Mesothelial cell of epicardium (in vitro differentiated cells): ENCODE measurements around the gene ZCCHC14. TPM values are rescaled to one million over a fixed set of nuclear protein-coding genes. Genes with fewer than 3 reads are reported as not detected.

ENCODE experiments used
- DNase-seq, 2 experiments: peaks; one replicate each; pipeline ENCODE4 v3.0.0; 2021; ENCODE audit warnings: low spot score in 2 of 2; ENCODE audit not compliant: unreplicated experiment in 2 of 2
- H3K27ac Mint-ChIP-seq: 2 replicates; pipeline ENCODE4 v1.8.0; 2021; ENCODE audit warnings: mixed read lengths
- H3K27me3 Mint-ChIP-seq: 2 replicates; pipeline ENCODE4 v1.8.0; 2021; ENCODE audit warnings: low read depth, mixed read lengths
- H3K36me3 Mint-ChIP-seq: 2 replicates; pipeline ENCODE4 v1.8.0; 2021; ENCODE audit warnings: mixed read lengths
- H3K4me1 Mint-ChIP-seq: 2 replicates; pipeline ENCODE4 v1.8.0; 2021; ENCODE audit warnings: mixed read lengths
- H3K4me3 Mint-ChIP-seq: 2 replicates; pipeline ENCODE4 v1.8.0; 2021; ENCODE audit warnings: mild to moderate bottlenecking, moderate library complexity, mixed read lengths
- H3K9me3 Mint-ChIP-seq: 2 replicates; pipeline ENCODE4 v1.8.0; 2021; ENCODE audit warnings: mixed read lengths
- total RNA-seq: library from RNA; stranded (reverse); gene quantifications from 3 replicates; pipeline ENCODE4 v1.2.1, GENCODE V29; 2021
- TF ChIP-seq, protein P1 (sequence below): fragments of 200-600 bp; sonication (generic); IDR thresholded peaks from one replicate; pipeline ENCODE4 v1.5.0; 2021; ENCODE audit warnings: antibody characterized with exemption; ENCODE audit not compliant: unreplicated experiment

ZCCHC14 gene
- total RNA-seq, 1 donor from 2014 or later = 37.3 TPM

GRCh38 chr16:87424266-87424665 lies 68.6 kb downstream of the ZCCHC14 start:
- Mint-ChIP-seq H3K4me1 (peaks cover 5% of the 10 kb centered on the region), H3K36me3 (peaks cover 31% of the 10 kb centered on the region), H3K27me3 (no peaks in the 10 kb centered on the region), H3K27ac (no peak overlapping the region), H3K9me3 (peaks cover 4% of the 10 kb centered on the region), H3K4me3 (no peak overlapping the region)
- TF ChIP-seq, protein P1, sequence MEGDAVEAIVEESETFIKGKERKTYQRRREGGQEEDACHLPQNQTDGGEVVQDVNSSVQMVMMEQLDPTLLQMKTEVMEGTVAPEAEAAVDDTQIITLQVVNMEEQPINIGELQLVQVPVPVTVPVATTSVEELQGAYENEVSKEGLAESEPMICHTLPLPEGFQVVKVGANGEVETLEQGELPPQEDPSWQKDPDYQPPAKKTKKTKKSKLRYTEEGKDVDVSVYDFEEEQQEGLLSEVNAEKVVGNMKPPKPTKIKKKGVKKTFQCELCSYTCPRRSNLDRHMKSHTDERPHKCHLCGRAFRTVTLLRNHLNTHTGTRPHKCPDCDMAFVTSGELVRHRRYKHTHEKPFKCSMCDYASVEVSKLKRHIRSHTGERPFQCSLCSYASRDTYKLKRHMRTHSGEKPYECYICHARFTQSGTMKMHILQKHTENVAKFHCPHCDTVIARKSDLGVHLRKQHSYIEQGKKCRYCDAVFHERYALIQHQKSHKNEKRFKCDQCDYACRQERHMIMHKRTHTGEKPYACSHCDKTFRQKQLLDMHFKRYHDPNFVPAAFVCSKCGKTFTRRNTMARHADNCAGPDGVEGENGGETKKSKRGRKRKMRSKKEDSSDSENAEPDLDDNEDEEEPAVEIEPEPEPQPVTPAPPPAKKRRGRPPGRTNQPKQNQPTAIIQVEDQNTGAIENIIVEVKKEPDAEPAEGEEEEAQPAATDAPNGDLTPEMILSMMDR = no peak
- DNase-seq = no peak

DNA sequence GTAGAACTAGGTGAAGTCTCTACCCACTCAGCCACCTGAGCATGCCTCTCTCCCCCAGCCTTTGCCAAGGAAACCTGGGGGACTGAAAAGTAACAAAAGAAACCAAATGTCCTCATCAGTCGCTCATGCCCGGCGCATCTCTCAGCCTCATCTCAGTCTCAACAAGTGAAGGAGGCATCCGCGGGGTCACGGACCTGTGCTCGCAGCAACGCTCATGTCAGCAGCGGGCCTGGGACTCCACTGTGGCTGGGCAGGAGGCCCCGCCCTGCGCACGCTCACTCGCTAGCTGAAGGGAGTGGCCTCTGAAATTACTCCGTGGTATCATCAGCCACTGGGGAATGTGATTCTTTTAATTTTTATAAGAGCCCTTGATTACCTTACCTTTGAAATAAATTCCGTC lies 69.4 kb downstream of the ZCCHC14 start:
- H3K36me3 Mint-ChIP-seq = peaks cover 31% of the 10 kb centered on the region
- H3K4me3 Mint-ChIP-seq = no peak overlapping the region

DNA sequence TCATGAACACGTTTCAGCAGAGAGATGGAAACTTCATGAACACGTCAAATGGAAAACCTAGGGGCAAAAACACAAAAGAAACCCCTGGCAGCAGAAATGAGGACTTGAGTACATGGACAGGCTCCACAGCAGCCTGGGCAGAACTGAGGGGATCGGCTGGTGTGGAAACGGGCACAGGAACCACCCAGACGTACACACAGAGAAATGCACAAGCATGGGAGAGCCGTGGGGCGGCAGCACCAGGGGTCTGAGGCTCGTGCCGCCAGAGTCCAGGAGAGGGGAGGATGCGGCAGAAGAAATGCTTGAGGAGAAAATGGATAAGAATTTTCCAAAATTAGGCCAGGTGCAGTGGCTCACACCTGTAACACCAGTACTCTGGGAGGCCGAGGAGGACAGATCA lies 70.7 kb downstream of the ZCCHC14 start:
- no peak for DNase-seq
- TF ChIP-seq, protein P1 = no peak
- Mint-ChIP-seq H3K27me3 (no peaks in the 10 kb centered on the region), H3K27ac (no peak overlapping the region), H3K9me3 (peaks cover 4% of the 10 kb centered on the region), H3K4me1 (peaks cover 5% of the 10 kb centered on the region), H3K36me3 (peaks cover 31% of the 10 kb centered on the region), H3K4me3 (no peak overlapping the region)

More for the DNA sequence above, 69.4 kb downstream of the ZCCHC14 start:
- peaks cover 5% of the 10 kb centered on the region for H3K4me1 Mint-ChIP-seq
- no peaks in the 10 kb centered on the region for H3K27me3 Mint-ChIP-seq
- H3K27ac Mint-ChIP-seq = no peak overlapping the region
- H3K9me3 Mint-ChIP-seq = peaks cover 4% of the 10 kb centered on the region
- no peak for DNase-seq
- TF ChIP-seq, protein P1 = no peak

- H3K27ac Mint-ChIP-seq = no peak overlapping the region
- DNase-seq = no peak
- no peaks in the 10 kb centered on the region for H3K27me3 Mint-ChIP-seq
- TF ChIP-seq, protein P1 = no peak
- no peak overlapping the region for H3K4me3 Mint-ChIP-seq
- H3K4me1 Mint-ChIP-seq = peaks cover 5% of the 10 kb centered on the region
- H3K9me3 Mint-ChIP-seq = peaks cover 4% of the 10 kb centered on the region
- peaks cover 33% of the 10 kb centered on the region for H3K36me3 Mint-ChIP-seq
Measured at GRCh38 chr16:87421003-87421912, 71.6 kb downstream of the ZCCHC14 start.

DNA sequence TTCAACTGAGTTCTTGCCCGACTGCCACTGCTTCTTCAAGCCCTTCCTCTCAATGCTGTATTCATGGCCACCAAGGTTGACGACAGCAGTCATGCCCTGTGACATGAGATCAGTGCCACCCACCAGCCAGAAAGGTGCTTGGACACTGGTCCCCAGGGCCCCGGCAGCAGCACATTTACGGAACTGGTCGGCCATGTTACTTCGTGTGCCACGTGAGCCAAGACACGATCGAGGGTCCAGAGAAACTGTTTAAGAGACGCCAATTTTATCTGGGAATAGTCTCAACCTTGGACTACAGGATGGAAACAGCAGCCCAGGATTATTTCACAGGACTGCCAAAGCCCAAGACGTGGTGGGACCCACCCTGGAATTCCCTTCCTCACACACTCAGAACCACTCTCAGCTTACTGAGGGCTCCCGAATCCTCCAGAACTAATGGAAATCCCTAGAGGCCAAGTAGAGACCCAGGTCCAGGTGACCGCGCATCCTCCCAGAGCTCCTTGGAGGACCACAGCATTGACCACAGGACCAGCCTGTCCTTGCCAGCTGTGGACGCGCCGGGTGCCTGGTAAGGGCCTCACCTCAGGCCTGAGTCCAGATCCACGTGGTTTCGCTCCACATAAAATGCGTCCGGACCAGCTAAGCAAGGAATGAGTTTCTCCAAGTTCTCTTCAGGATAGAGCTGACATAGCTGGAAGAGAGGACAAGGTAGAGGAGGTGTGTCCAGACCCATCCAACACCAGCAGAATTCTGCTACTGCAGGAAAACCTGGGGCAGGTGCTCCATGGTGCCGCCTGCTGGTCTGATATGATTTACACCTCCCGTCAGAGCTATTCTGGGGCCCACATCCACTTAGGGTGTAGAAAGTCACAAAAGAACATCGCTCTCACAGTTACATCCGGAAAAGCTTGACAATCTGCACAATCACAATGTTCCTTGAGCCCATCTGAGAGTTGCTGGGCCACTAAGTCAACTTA lies 72.5 kb downstream of the ZCCHC14 start:
- Mint-ChIP-seq H3K36me3 (peaks cover 35% of the 10 kb centered on the region), H3K27me3 (no peaks in the 10 kb centered on the region), H3K9me3 (peaks cover 4% of the 10 kb centered on the region), H3K4me1 (no peaks in the 10 kb centered on the region), H3K4me3 (no peak overlapping the region), H3K27ac (no peak overlapping the region)
- TF ChIP-seq, protein P1 = no peak
- no peak for DNase-seq
